Bronchial epithelial cell (primary cell): ENCODE results near the gene DDX47. TPM values are rescaled to one million over a fixed set of nuclear protein-coding genes. Genes with fewer than 3 reads are reported as not detected.

Experiments used
- DNase-seq: peaks from one replicate; pipeline ENCODE4 v3.0.0-alpha.2; 2010; ENCODE audit warnings: low read depth
- FAIRE-seq: peaks from 2 replicates; lab custom pipeline; 2011; peaks lifted over from hg19 to GRCh38; lab: Jason Lieb, UNC
- H3K27me3 ChIP-seq: 2 replicates; pipeline ENCODE4 v1.5.1; 2011; ENCODE audit warnings: low read length; ENCODE audit not compliant: control insufficient read depth, insufficient read depth
- H3K36me3 ChIP-seq: 2 replicates; pipeline ENCODE4 v1.5.1; 2011; ENCODE audit warnings: low read length; ENCODE audit not compliant: control insufficient read depth, insufficient read depth
- H3K4me3 ChIP-seq: 2 replicates; pipeline ENCODE4 v1.5.1; 2011; ENCODE audit warnings: mild to moderate bottlenecking, low read depth, low read length, control low read depth
- total RNA-seq: library from RNA; depleted of rRNA; stranded (reverse); fragments of >200 nt; gene quantifications from 2 replicates; pipeline ENCODE4 v1.2.1, GENCODE V29; 2014
- TF ChIP-seq, protein P1 (sequence below): IDR thresholded peaks from 2 replicates; pipeline ENCODE4 v1.5.1; 2011; ENCODE audit warnings: mild to moderate bottlenecking, moderate library complexity, low read length, control low read depth, inconsistent platforms; ENCODE audit not compliant: insufficient read depth, severe bottlenecking

Gene DDX47
- total RNA-seq, 1 donor from 2014 or later = 56.9 TPM

- Histone ChIP-seq H3K27me3 (no peaks in the 10 kb centered on the region), H3K4me3 (no peak overlapping the region), H3K36me3 (no peaks in the 10 kb centered on the region)
- FAIRE-seq = no peak
- TF ChIP-seq, protein P1, sequence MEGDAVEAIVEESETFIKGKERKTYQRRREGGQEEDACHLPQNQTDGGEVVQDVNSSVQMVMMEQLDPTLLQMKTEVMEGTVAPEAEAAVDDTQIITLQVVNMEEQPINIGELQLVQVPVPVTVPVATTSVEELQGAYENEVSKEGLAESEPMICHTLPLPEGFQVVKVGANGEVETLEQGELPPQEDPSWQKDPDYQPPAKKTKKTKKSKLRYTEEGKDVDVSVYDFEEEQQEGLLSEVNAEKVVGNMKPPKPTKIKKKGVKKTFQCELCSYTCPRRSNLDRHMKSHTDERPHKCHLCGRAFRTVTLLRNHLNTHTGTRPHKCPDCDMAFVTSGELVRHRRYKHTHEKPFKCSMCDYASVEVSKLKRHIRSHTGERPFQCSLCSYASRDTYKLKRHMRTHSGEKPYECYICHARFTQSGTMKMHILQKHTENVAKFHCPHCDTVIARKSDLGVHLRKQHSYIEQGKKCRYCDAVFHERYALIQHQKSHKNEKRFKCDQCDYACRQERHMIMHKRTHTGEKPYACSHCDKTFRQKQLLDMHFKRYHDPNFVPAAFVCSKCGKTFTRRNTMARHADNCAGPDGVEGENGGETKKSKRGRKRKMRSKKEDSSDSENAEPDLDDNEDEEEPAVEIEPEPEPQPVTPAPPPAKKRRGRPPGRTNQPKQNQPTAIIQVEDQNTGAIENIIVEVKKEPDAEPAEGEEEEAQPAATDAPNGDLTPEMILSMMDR = no peak
- no peak for DNase-seq
These were observed 20.7 kb upstream of the DDX47 start for GRCh38 chr12:12792421-12792820.

DNA sequence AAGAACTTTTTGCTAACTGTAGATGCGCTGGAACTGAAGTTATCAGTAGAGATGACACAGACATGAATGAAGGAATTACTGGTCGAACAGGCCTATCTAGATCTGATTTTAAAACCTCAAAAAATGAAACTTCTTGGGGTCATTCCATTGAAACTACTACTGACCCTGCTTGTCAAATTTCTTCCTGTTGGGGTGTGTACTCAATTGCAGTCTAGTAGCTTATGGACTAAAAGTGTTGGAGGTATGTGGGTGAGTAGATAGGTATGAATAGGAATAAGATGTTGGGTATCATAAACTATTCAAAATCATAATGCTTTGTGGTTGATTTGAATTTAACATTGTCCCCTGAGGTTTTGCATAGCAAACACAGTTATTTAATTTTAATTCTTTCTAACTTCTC lies 18.5 kb upstream of the DDX47 start:
- TF ChIP-seq, protein P1 = no peak
- H3K4me3 ChIP-seq = no peak overlapping the region
- no peaks in the 10 kb centered on the region for H3K36me3 ChIP-seq
- H3K27me3 ChIP-seq = no peaks in the 10 kb centered on the region
- no peak for DNase-seq
- no peak for FAIRE-seq

GRCh38 chr12:12796171-12796570 lies 17.0 kb upstream of the DDX47 start:
- DNase-seq = no peak
- TF ChIP-seq, protein P1 = no peak

DNA sequence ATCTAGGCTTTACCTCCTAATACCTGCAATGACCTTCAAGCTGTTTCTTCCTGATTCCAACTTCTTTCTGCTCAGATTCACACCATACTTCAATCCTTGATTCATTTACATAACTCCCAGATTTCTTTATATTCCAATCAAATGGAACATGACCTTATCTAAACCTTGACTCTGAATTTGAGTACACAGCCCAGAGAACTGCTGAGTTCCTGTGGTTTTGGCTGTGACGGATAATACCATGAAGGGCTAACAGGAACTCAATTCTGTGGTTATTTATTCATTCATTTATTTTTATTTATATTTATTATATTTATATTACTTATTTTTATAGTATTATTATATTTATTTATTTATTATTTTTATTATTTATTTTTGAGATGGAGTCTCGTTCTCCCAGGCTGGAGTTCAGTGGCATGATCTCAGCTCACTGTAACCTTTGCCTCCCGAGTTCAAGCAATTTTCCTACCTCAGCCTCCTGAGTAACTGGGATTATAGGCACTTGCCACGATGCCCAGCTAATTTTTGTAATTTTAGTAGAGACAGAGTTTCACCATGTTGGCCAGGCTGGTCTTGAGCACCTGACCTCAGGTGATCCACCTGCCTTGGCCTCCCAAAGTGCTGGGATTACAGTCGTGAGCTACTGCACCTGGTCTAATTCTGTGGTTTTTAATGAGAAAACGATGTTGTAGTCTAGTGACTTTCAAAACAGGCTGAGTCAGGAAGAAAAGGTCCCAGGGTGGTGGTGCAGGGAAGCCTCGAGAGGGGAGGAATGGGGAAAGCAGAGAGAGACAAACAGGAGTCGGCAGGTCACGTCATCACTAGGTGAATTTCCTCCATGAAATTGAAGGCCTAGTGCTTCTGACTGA lies 16.0 kb upstream of the DDX47 start:
- no peak for DNase-seq
- H3K27me3 ChIP-seq = no peaks in the 10 kb centered on the region
- no peaks in the 10 kb centered on the region for H3K36me3 ChIP-seq
- H3K4me3 ChIP-seq = no peak overlapping the region
- TF ChIP-seq, protein P1 = no peak
- FAIRE-seq = no peak

More at GRCh38 chr12:12796171-12796570, 17.0 kb upstream of the DDX47 start:
- no peak for FAIRE-seq
- Histone ChIP-seq H3K27me3 (no peaks in the 10 kb centered on the region), H3K36me3 (no peaks in the 10 kb centered on the region), H3K4me3 (no peak overlapping the region)

DNA sequence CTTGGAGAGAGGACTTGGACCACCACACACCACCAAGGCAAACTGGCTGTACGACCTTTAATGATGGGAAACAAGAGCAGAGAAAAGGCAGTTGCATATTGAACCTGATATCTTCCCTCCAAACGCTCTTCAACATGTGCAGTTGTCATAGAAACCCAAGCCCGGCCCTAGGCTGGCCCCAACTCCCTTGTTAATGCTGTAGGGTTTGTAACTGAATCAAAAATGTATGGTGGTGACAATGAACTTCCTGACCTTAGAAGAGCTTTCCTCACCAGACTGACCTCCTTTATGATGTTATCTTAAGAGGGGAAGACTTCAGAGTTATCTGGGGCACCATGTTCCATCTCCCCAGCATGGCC lies 15.4 kb upstream of the DDX47 start:
- Histone ChIP-seq H3K36me3 (no peaks in the 10 kb centered on the region), H3K4me3 (no peak overlapping the region), H3K27me3 (no peaks in the 10 kb centered on the region)
- TF ChIP-seq, protein P1 = no peak
- DNase-seq (no peak), FAIRE-seq (no peak)
